NCI-H226 (cell line): ENCODE measurements around the gene KLRF2.
"Not testable (repeated sequence)": the region's sequence is repeated elsewhere in the genome, so short reads cannot be mapped to it uniquely, and the experiment has no call there.

Experiments
- DNase-seq: peaks from one replicate; pipeline ENCODE4 v3.0.0-alpha.2; 2015

The KLRF2 gene, protein sequence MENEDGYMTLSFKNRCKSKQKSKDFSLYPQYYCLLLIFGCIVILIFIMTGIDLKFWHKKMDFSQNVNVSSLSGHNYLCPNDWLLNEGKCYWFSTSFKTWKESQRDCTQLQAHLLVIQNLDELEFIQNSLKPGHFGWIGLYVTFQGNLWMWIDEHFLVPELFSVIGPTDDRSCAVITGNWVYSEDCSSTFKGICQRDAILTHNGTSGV

GRCh38 chr12:9881246-9881645 lies at the start of gene KLRF2:
Gene KLRF2, plus strand, starts transcription at chr12:9881489. Its CDS starts 107 bp downstream, at chr12:9881596.
- no peak for DNase-seq

DNA sequence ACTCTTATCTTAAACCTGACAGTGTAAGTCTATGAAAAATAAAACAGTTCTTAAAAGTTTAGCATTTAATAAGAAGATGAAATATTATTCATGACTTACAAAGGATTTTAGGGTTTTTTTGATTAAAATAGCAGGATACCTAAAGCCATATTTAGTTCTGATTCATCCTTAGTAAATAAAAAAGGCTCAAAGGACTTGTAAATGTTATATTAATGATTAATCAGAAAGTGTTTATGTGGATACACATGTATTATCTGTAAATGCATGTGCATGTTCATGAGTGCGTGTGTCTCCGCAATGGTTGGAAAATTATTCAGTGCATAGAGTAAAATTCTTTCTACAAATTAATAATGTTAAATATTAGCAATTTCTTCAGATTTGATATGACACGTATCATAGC lies 49.6 kb upstream of the KLRF2 start:
- DNase-seq = no peak

DNA sequence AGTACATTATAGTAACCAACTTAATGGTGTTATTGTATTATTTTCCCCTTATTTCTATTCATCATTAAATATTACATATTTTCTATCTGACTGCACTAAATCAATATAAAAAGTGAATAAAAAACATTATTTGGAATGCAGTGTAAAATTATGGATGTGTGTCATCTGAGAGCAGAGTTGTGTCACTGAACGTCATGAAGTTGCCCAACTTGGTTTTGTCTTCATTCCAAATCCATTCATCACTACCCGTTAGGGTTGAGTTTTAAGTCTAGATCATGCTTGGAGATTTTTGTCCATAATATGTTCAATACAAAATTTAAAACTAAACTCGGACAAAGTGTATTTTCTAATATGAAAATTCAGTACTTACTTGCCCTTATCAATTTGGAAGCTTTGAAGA lies 37.9 kb upstream of the KLRF2 start:
- no peak for DNase-seq

DNA sequence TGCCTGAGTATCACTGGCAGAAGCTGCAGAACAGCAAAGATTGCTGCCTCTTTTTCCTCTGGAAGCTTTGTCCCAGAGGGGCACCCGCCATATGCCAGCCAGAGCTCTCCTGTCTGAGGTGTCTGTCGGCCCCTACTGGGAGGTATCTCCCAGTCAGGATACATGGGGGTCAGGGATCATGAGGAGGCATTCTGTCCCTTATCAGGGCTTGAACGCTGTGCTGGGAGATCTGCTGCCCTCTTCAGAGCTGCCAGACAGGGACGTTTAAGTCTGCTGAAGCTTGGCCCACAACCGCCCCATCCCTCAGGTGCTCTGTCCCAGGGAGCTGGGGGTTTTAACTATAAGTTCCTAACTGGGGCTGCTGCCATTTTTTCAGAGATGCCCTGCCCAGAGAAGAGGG lies 32.4 kb upstream of the KLRF2 start:
- no peak for DNase-seq

DNA sequence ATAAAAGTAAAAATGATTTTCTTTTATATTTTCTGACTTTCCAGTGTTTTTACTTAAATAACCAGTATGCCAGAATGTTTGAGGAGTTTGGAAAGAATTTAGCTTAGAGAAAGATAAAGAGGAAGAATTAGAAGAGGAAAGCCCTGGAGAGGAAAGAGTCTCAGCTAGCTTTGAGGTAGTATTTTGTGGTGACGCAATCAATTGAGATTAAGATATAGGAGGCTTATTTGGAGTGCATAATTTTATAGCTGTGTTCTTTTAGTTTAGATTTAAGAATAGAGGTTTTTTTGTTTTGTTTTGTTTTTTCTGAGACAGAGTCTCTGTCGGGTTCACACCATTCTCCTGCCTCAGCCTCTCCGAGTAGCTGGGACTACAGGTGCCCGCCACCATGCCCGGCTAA lies 30.2 kb upstream of the KLRF2 start:
- DNase-seq = no peak

GRCh38 chr12:9851927-9852326 lies 29.4 kb upstream of the KLRF2 start:
- no peak for DNase-seq

DNA sequence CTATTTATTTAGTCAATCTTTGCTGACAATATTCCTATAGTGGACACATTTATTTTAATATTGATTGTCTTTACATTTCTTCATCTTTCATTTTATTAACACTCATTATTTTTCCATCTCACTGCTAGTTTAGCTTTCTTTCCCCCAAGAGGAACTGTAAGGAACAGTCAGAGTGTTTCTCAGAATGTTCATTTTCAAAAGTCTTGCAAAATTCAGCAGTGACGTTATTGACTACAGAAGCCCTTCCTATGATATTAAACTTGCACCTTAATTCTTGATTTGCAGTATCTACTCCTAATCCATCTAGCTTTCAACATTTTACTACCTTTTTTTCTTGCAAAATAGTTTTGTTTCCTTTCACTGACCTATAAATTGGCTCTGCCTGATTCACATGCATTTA lies 25.1 kb upstream of the KLRF2 start:
- DNase-seq = no peak

GRCh38 chr12:9856894-9857293 lies 24.4 kb upstream of the KLRF2 start:
- no peak for DNase-seq

DNA sequence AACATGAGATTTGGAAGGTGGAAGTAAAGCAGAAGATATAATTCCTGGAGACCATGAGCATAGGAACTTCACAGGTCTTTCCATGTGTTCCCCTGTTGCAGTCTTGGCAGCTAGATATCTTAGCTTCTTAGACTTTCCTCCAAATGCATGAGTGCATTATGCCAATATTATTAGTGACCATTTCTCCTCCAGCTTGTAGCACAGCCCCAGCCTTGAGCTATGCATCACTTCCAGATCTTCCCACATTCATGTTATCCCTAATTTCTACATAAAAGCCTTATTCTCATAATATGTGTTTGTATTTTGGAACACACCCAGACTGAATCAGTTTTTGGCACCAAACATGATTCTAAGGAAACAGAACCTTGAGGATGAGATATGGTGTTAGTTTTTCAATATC lies 23.2 kb upstream of the KLRF2 start:
- no peak for DNase-seq

GRCh38 chr12:9864913-9865675 lies 16.2 kb upstream of the KLRF2 start:
- DNase-seq = no peak

DNA sequence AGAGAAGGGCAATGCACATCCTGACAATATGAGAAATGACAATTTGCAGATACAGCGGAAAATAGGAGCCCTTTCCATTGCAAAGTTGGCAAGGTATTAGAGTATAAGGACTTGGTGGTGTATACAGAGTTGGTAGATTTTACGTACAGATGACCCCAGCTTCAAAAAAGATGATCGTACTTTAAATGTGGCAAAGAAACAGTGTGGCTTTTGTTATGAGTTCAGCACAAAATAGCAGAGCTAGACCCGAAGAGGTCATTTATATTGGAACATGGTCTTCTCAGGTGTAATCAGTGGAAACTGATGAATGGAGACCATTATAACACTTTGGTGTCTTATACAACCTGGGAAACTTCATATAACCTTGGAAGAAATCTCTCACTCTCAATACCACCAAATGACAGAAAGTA lies 14.4 kb upstream of the KLRF2 start:
- no peak for DNase-seq

- no peak for DNase-seq
These were observed 13.8 kb upstream of the KLRF2 start for GRCh38 chr12:9867531-9867930.

DNA sequence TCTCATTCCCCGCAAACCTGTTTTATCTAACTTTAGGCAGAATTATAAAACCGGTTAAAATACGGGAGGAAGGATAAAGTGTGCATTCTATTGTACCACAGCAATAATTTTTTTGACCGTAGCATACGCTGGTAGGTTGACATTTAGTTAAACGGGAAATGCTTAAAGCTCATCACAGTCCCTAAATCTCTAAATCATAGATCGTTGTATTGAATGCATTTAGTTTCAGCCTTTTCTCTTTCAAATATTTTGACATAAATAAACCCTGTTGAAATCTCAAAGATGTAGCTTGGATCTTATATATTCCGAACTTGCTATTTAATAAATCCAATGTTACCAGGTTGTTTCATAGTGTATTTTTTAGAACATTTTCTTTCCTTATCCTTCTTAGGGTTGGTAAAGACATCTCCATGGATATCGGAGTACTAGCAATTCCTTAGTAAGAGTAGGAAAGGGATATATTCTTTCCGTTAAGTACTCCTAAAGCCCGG lies 12.9 kb upstream of the KLRF2 start:
- no peak for DNase-seq

GRCh38 chr12:9868951-9869306 lies 12.4 kb upstream of the KLRF2 start:
- no peak for DNase-seq

DNA sequence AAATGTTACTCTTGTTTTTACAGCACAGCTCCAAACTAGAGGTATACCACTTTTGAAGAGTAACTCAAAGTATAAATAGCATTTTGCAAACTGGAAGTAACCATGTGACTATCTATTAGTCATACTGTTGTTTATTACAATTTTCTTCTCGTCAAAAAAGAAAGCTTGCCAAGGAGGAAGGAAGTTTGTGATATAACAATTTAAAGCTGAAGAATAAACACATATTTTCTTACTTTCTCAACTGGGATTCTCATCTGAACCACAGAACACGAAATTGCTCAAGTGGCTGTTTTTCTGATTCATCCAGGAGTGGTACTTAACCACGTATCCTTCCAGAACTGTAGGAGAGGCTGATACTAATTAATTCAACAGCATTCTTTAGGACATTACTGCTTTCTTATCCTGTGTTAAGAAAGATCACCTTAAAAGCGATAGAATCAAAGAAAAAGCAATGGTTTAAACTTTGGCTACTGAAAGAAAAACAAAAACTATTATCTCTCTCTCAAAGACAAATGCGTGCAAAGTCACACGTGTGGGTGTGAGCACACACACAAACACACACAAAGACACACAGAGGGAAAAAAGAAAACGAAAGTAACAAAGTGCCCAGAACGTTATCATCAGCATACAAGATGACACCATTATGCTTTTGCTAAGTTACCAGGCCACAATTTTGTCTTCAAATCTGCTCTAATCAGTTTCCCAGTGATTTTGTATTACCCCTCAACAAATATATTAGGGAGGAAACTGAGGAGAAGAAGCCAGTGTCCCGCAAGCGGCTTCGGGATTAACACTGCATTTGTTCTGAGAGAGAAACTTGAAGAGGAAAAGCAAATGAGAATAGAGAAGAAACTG lies 11.8 kb upstream of the KLRF2 start, which contains the start of gene CLEC2B:
Gene CLEC2B (minus strand): TSS at position 48 of the 855 bp plus-strand sequence.
- DNase-seq = peak; percentile 61

DNA sequence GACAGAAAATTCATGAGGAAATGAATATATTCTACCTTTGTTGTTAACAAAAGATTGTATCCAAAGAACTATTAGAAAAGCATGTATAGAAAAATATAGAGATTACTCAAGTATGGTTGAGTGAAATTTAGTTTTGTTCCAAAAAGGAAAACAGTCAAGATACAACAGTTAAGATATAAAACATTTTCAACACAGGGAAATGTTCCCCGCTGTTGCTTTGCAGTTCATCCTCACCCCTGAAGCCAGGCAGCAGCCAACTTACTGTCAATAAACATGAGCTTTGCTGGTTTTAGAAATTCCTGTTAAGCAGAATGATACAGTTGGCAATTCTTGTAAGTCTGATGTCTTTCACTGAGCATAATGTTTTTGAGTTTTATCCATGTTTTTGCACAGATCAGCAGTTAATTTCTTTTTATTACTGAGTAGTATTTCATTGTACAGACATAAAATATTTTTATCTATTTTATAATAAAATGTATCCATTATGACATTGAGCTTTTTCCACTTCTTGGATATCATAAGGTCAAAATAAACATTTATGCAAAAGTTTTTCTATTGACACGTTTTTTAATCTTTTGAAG lies 10.9 kb upstream of the KLRF2 start:
- no peak for DNase-seq

- DNase-seq = no peak
These were observed 9.1 kb upstream of the KLRF2 start for GRCh38 chr12:9872162-9872561.

GRCh38 chr12:9872742-9873141 lies 8.5 kb upstream of the KLRF2 start:
- no peak for DNase-seq

DNA sequence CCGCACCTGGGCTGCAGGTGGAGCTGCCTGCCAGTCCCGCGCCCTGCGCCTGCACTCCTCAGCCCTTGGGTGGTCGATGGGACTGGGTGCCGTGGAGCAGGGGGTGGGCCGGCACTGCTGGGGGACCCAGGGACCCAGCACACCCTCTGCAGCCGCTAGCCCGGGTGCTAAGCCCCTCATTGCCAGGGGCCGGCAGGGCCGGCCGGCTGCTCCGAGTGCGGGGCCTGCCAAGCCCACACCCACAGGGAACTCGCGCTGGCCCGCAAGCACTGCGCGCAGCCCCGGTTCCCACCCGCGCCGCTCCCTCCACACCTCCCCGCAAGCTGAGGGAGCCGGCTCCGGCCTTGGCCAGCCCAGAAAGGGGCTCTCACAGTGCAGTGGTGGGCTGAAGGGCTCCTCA lies 5.2 kb upstream of the KLRF2 start:
- not testable (repeated sequence) for DNase-seq

GRCh38 chr12:9880532-9881078 lies 684 bp upstream of the KLRF2 start:
- no peak for DNase-seq

- DNase-seq = no peak
These were observed 699 bp downstream of the KLRF2 start for GRCh38 chr12:9881988-9882387.

GRCh38 chr12:9883175-9883574 lies 1.9 kb downstream of the KLRF2 start:
- peak; percentile 7 for DNase-seq
